GM12891 (cell line): Measurements from ENCODE around the gene CCNI2.

ENCODE experiments used
- POLR2A ChIP-seq: IDR thresholded peaks from 2 replicates; pipeline ENCODE4 v1.6.1; 2011; ENCODE audit warnings: low read depth, low read length, control low read depth
- POLR2AphosphoS5 ChIP-seq: IDR thresholded peaks from 2 replicates; pipeline ENCODE4 v1.6.1; 2011; ENCODE audit warnings: low read depth, low read length, control low read depth
- POU2F2 ChIP-seq: IDR thresholded peaks from 2 replicates; pipeline ENCODE4 v1.6.1; 2011; ENCODE audit warnings: low read depth, mild to moderate bottlenecking, control low read depth, low read length, moderate library complexity
- SPI1 ChIP-seq: IDR thresholded peaks from 2 replicates; pipeline ENCODE4 v1.6.1; 2011; ENCODE audit warnings: low read depth, low read length, control low read depth
- TAF1 ChIP-seq: IDR thresholded peaks from 2 replicates; pipeline ENCODE4 v1.6.1; 2011; ENCODE audit warnings: low read depth, low read length, control low read depth

DNA sequence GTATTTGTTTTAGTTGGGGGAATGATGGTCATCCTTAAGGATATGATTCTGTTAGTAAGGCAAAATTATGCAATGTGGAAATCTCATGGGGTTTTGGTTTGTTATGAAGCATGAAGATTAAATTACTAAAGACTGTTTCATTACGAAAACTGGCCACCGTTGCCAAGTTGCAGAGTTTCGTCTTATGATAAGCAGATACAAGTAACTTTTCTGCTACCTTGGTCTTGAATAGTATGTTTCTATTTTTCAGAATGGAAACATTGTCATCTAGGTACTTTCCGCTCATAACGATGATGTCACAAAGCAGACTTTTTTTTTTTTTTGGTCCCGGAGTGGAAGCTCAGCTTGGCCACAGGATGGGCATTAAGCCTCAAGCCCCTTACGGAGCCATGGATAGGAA is 4.2 kb downstream of the CCNI2 start:
- TF ChIP-seq POLR2A: no peak
- TF ChIP-seq TAF1: no peak
- TF ChIP-seq POLR2AphosphoS5: no peak
- TF ChIP-seq SPI1: no peak
- TF ChIP-seq POU2F2: no peak
